Stimulated activated CD4-positive, alpha-beta T cell treated with anti-CD3 and anti-CD28 coated beads, Interleukin-4, amount 100 ng/mL, for 1 hour (primary cell): Measurements from ENCODE around the gene NEB.
"Not testable (repeated sequence)": the region's sequence is repeated elsewhere in the genome, so short reads cannot be mapped to it uniquely, and the experiment has no call there.

Source experiments
- DNase-seq: peaks from one replicate; pipeline ENCODE4 v3.0.0-alpha.2; 2020

Gene NEB

DNA sequence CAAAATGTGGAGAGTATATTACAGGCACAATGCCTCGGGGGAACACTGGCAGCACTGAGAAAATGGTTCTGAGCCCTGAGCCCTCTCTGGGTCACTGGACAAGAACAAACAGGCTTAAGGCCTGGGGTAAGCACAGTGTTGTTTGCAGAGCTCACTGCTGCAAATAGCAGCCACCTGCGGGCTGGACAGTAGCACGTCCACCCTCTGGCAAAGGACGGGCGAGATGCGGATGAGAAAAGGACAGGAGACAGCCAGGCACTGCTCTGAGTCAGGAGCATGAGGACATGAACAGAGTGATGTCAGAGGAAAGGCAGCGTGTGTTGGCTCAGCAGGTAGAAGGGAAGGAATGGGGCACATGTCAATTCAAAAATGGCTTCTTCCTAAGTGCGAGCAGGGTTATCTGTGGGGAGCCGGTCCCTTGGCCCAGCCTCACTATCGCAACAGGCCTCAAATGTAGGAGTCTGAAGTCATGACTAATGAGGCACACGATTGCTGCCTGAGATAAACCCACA is 25.9 kb upstream of the NEB start:
- no peak for DNase-seq

- DNase-seq, result no peak
Measured at GRCh38 chr2:151758744-151759143, 24.5 kb upstream of the NEB start.

- no peak for DNase-seq
Measured at GRCh38 chr2:151757861-151758260, 23.6 kb upstream of the NEB start.

GRCh38 chr2:151756820-151757219 is 22.5 kb upstream of the NEB start:
- DNase-seq, result no peak

DNA sequence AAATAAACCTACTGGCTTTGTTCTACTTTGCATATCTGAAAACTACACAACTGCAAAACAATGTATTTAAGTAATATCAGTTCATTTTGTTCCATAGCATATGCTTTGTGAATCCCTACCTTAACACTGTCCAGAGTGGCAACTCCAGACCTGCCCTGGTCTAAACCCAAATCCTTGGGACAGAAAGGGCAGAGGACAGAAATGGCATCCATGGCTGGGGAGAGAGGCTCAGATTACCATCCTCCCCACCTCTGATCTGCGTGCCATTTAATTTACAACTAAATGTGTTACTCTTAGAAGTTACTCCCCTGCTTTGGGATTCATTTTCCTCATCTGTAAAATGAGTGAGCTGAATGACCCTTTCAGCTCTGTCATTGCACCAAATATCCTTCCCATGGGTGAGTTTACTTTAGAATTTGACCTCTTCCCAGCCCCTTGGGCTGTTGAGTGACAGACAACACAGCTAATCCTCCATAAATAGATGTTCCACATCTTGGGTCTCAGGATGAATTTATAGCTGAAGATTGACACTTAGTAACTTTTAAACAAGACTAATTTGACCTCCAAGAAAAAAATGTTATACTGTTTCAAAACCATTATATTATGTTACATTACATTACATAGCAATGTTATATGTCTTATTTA is 20.1 kb upstream of the NEB start:
- no peak for DNase-seq

DNA sequence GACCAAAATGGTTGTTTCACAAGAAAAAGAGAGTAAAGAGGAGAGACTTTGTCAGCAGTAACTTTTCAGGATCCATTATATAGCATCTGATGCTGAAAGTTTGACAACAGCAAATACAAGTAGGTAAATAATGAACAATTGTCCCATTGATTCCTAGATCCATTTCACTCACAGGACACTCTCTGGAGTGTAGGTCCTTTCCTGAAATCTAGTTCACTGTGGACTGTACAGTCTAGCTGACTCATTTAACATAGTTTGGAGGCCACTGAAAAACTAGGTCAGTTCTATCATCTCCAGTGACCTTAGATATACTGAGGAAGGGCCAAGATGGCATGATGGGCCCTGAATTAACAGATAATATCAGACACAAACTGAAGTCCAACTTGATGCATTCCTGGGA is 19.3 kb upstream of the NEB start:
- no peak for DNase-seq

DNA sequence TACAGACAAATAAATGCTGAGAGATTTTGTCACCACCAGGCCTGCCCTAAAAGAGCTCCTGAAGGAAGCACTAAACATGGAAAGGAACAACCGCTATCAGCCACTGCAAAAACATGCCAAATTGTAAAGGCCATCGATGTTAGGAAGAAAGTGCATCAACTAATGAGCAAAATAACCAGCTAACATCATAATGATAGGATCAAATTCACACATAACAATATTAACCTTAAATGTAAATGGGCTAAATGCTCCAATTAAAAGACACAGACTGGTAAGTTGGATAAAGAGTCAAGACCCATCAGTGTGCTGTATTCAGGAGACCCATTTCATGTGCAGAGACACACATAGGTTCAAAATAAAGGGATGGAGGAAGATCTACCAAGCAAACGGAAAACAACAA is 11.0 kb upstream of the NEB start:
- not testable (repeated sequence) for DNase-seq

GRCh38 chr2:151730262-151730975 is 3.9 kb downstream of the NEB start:
- no peak for DNase-seq

DNA sequence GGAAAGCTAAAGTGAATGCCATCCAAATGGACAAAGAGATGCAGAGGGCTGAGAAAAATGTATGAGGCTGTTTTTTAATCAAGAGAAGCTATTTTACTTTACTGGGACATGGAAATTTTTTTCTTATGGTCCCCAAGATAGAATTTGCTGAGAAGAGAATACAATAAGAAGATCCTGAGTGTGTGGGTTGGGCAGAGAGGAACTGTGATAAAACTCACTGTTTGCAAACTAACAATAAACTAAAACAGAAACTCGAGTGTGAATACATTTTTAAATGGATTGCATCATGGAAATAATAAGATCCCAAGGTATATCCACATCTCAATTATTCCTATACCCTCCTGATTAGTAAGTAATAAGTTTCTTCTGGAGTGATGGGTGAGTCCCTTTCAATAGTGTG is 4.4 kb downstream of the NEB start:
- no peak for DNase-seq

GRCh38 chr2:151729415-151729811 is 4.9 kb downstream of the NEB start:
- DNase-seq, result no peak

DNA sequence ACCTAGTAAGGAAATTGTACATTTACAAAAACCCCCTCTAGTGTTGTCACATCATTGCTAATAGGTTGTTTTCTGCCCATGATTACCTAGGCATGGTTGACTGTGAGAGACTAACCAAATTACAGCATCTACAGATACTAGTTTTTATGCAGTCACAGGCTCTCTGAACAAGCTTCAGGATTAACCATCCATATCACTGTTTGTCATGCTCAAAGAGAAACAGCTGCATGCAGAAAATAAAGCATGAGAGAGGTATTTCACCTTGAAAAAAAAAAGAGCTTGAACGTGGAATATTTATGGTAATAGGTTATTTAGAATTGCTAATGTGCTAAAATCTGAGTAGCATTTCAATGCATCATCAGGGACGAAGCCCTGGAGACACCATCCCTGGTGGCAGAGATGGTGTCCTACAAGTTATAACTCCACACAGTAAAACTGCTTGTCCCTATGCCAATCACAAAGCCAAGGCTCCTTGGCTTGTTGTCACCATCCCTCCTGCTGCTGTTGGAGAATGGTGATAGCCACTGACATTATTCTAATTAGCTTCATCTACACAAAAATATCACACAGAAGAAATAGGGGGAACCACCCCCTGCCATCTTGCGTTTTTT is 5.4 kb downstream of the NEB start:
- no peak for DNase-seq

GRCh38 chr2:151727593-151728552 is 6.4 kb downstream of the NEB start:
- no peak for DNase-seq

DNA sequence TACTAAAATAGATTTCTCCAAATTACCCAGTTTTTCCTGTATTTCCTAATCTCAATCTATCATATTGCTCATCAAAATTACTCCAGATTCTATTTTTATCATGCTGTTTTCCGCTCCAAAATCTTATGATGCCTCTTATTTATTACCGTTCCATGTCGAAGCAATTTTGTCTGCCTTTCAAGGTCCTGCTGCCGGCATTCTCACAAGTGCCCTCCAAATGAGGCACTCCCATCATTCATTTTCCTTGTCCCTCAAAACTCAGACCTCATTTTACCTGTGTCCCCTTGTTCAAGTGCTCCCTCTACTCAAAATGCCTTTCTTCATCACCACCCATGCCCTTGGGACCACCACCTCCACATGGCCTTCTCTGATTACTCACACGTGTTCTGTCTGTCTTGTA is 13.1 kb downstream of the NEB start:
- DNase-seq, result no peak

- DNase-seq, result no peak
Measured at GRCh38 chr2:151720521-151720920, 13.8 kb downstream of the NEB start.

DNA sequence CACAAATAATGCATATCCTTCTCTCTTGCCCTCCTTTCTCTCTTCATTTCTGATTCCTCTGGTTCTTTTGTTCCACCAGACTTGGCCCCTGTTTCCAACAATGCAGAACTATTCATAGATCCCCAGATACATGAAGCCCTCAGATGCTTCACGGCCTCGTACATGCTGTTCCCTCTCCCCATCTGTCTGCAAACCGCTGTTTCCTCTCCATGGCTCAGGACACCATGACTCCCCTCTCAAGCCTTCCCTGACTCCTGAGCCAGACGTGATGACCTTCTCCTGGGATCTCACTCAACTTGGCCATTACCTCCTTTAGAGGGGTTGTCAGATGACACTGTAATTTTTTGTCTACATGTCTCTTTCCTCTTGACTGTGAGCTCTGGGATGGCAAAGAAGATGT is 15.5 kb downstream of the NEB start:
- DNase-seq, result no peak

DNA sequence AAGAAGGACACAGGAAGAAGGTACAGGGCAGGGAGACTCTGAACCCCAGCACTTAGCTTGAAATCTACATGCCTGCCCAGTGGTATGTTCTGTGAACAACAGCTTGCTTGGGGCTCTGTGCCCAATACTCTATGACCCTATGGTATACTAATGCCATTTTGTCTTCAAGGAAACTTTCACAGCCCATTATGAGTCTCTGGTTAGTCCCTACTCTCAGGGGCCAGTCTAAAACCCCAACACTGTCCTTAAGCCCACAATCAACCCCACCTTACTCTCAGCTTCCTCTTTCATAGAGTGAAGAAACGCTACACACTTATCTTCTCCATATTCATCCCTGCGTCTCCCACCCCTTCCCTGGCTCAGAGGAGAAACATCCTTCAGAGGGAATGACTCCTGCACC is 16.0 kb downstream of the NEB start:
- no peak for DNase-seq

- DNase-seq, result no peak
Measured at GRCh38 chr2:151716721-151717120, 17.6 kb downstream of the NEB start.

DNA sequence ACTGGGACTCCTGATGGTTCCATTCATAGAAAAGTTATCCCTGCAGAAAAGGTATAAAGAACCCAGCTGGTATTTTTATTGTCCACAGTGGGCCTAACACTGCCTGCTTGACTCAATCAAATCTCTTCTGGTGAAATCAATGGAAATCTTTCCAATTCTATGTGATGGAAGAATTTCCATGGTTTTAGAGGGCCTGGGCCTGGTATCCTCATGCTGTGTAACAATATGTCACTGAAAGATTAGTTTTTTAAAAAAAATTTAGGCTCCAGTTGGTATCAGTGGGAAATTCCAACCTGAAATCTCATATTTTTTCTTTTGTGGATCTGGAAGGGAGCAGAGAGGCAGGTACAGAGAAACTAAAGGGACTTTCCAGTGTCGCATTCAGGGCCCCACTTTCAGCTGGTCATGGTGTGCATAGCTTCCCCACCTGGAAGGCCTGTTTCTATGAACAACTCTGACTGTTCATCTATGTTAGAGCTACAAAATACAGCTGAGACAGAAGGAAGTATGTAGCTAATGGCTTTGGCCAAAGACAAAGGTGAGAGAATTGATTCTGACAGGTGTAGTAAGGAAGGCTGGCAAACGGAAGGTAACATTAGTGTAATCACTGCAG is 20.9 kb downstream of the NEB start:
- DNase-seq, result no peak

- no peak for DNase-seq
Measured at GRCh38 chr2:151711025-151711424, 23.3 kb downstream of the NEB start.

GRCh38 chr2:151708788-151709187 is 25.5 kb downstream of the NEB start:
- DNase-seq, result no peak

GRCh38 chr2:151707857-151708256 is 26.4 kb downstream of the NEB start:
- DNase-seq, result no peak

- DNase-seq, result not testable (repeated sequence)
Measured at GRCh38 chr2:151704480-151704961, 29.8 kb downstream of the NEB start.
